BLaER1 (cell line): ENCODE data around the gene UROS.
A peak's percentile ranks its signal among the peaks of the same experiment; 100 is the strongest.

Source experiments
- H3K27ac ChIP-seq: shearing (Covaris generic); formaldehyde crosslinking; 2 replicates; pipeline ENCODE4 v1.8.1; 2022
- H3K27me3 ChIP-seq: shearing (Covaris generic); formaldehyde crosslinking; 2 replicates; pipeline ENCODE4 v1.8.1; 2022
- H3K36me3 ChIP-seq: shearing (Covaris generic); formaldehyde crosslinking; 2 replicates; pipeline ENCODE4 v1.8.1; 2022
- H3K4me1 ChIP-seq: shearing (Covaris generic); formaldehyde crosslinking; 2 replicates; pipeline ENCODE4 v1.8.1; 2022
- H3K4me2 ChIP-seq: shearing (Covaris generic); formaldehyde crosslinking; 2 replicates; pipeline ENCODE4 v1.8.1; 2022
- H3K4me3 ChIP-seq: shearing (Covaris generic); formaldehyde crosslinking; 2 replicates; pipeline ENCODE4 v1.8.1; 2022
- H3K9ac ChIP-seq: shearing (Covaris generic); formaldehyde crosslinking; 2 replicates; pipeline ENCODE4 v1.8.1; 2022
- H3K9me3 ChIP-seq: shearing (Covaris generic); formaldehyde crosslinking; 2 replicates; pipeline ENCODE4 v1.8.1; 2022
- H4K20me1 ChIP-seq: shearing (Covaris generic); formaldehyde crosslinking; 2 replicates; pipeline ENCODE4 v1.8.1; 2022
- Cebpa-rat ChIP-seq: shearing (Covaris generic); IDR thresholded peaks from 2 replicates; pipeline ENCODE4 v1.8.1; 2022

Gene UROS

GRCh38 chr10:125838802-125839575 is 15.9 kb upstream of the UROS start:
- Histone ChIP-seq H3K9ac (no peak overlapping the region), H3K4me3 (no peak overlapping the region), H4K20me1 (peaks cover 14% of the 10 kb centered on the region; the same call in 1 of the 2 replicates), H3K4me2 (no peak overlapping the region), H3K36me3 (peaks cover 96% of the 10 kb centered on the region), H3K27ac (no peak overlapping the region), H3K27me3 (no peaks in the 10 kb centered on the region), H3K4me1 (peaks cover 6% of the 10 kb centered on the region), H3K9me3 (no peaks in the 10 kb centered on the region)
- no peak for TF ChIP-seq Cebpa-rat

GRCh38 chr10:125836746-125837145 is 13.7 kb upstream of the UROS start:
- no peak overlapping the region for H3K4me3 ChIP-seq
- peaks cover 28% of the 10 kb centered on the region; the same call in 1 of the 2 replicates for H4K20me1 ChIP-seq
- no peak overlapping the region for H3K27ac ChIP-seq
- no peaks in the 10 kb centered on the region for H3K4me1 ChIP-seq
- no peaks in the 10 kb centered on the region for H3K9me3 ChIP-seq
- TF ChIP-seq Cebpa-rat = no peak
- no peaks in the 10 kb centered on the region for H3K27me3 ChIP-seq
- H3K9ac ChIP-seq = no peak overlapping the region
- no peak overlapping the region for H3K4me2 ChIP-seq
- peaks cover 99% of the 10 kb centered on the region for H3K36me3 ChIP-seq

- TF ChIP-seq Cebpa-rat = no peak
Measured at GRCh38 chr10:125828311-125828710, 5.3 kb upstream of the UROS start.

GRCh38 chr10:125827133-125827532 is 4.1 kb upstream of the UROS start:
- no peaks in the 10 kb centered on the region for H3K27me3 ChIP-seq
- no peak for TF ChIP-seq Cebpa-rat
- H3K9ac ChIP-seq = no peak overlapping the region
- no peak overlapping the region for H3K4me3 ChIP-seq
- H3K36me3 ChIP-seq = peaks cover 72% of the 10 kb centered on the region
- no peaks in the 10 kb centered on the region for H3K9me3 ChIP-seq
- H3K4me2 ChIP-seq = no peak overlapping the region
- no peak overlapping the region for H3K27ac ChIP-seq
- H3K4me1 ChIP-seq = peaks cover 26% of the 10 kb centered on the region
- H4K20me1 ChIP-seq = peaks cover 69% of the 10 kb centered on the region

More at GRCh38 chr10:125828311-125828710, 5.3 kb upstream of the UROS start:
- H4K20me1 ChIP-seq = peaks cover 80% of the 10 kb centered on the region
- no peak overlapping the region for H3K9ac ChIP-seq
- H3K9me3 ChIP-seq = no peaks in the 10 kb centered on the region
- no peaks in the 10 kb centered on the region for H3K27me3 ChIP-seq
- H3K4me2 ChIP-seq = no peak overlapping the region
- H3K36me3 ChIP-seq = peaks cover 83% of the 10 kb centered on the region
- no peak overlapping the region for H3K27ac ChIP-seq
- H3K4me1 ChIP-seq = peaks cover 21% of the 10 kb centered on the region
- no peak overlapping the region for H3K4me3 ChIP-seq

- Histone ChIP-seq H4K20me1 (peaks cover 54% of the 10 kb centered on the region), H3K4me1 (peaks cover 37% of the 10 kb centered on the region), H3K9ac (peak overlapping the region; percentile 97), H3K4me2 (peak overlapping the region; percentile 86), H3K36me3 (peaks cover 48% of the 10 kb centered on the region), H3K27ac (no peak overlapping the region), H3K4me3 (peak overlapping the region; percentile 95), H3K27me3 (no peaks in the 10 kb centered on the region), H3K9me3 (no peaks in the 10 kb centered on the region)
- TF ChIP-seq Cebpa-rat = no peak
Measured at GRCh38 chr10:125824736-125825135, 1.7 kb upstream of the UROS start.

GRCh38 chr10:125823663-125824251 is 699 bp upstream of the UROS start:
- H3K9ac ChIP-seq = peak overlapping the region; percentile 97
- peak overlapping the region; percentile 86 for H3K4me2 ChIP-seq
- H3K4me1 ChIP-seq = peaks cover 37% of the 10 kb centered on the region
- peaks cover 45% of the 10 kb centered on the region for H4K20me1 ChIP-seq
- peaks cover 38% of the 10 kb centered on the region for H3K36me3 ChIP-seq
- H3K4me3 ChIP-seq = peak overlapping the region; percentile 95
- H3K9me3 ChIP-seq = no peaks in the 10 kb centered on the region
- H3K27ac ChIP-seq = peak overlapping the region; percentile 98
- no peak for TF ChIP-seq Cebpa-rat
- no peaks in the 10 kb centered on the region for H3K27me3 ChIP-seq

GRCh38 chr10:125820701-125821100 is 2.4 kb downstream of the UROS start:
- H3K9me3 ChIP-seq = no peaks in the 10 kb centered on the region
- H3K4me3 ChIP-seq = no peak overlapping the region
- no peak overlapping the region for H3K4me2 ChIP-seq
- no peak overlapping the region for H3K9ac ChIP-seq
- no peaks in the 10 kb centered on the region for H3K27me3 ChIP-seq
- peaks cover 33% of the 10 kb centered on the region for H3K4me1 ChIP-seq
- H3K36me3 ChIP-seq = peaks cover 16% of the 10 kb centered on the region
- H3K27ac ChIP-seq = no peak overlapping the region
- no peak for TF ChIP-seq Cebpa-rat
- peaks cover 27% of the 10 kb centered on the region for H4K20me1 ChIP-seq

- peaks cover 37% of the 10 kb centered on the region for H3K36me3 ChIP-seq
- no peaks in the 10 kb centered on the region for H3K9me3 ChIP-seq
- H3K27me3 ChIP-seq = no peaks in the 10 kb centered on the region
- no peak overlapping the region for H3K4me3 ChIP-seq
- H3K4me1 ChIP-seq = peaks cover 14% of the 10 kb centered on the region
- no peak overlapping the region for H3K4me2 ChIP-seq
- 0 out of 2 replicates have a peak, but pooled peaks cover 6% of the 10 kb centered on the region for H4K20me1 ChIP-seq
- no peak overlapping the region for H3K9ac ChIP-seq
- H3K27ac ChIP-seq = no peak overlapping the region
- TF ChIP-seq Cebpa-rat = no peak
Measured at GRCh38 chr10:125817337-125817946, 5.6 kb downstream of the UROS start.

GRCh38 chr10:125816548-125816947 is 6.5 kb downstream of the UROS start:
- H3K4me3 ChIP-seq = no peak overlapping the region

GRCh38 chr10:125815764-125816163 is 7.3 kb downstream of the UROS start:
- no peaks in the 10 kb centered on the region for H3K9me3 ChIP-seq
- TF ChIP-seq Cebpa-rat = no peak
- H3K27me3 ChIP-seq = no peaks in the 10 kb centered on the region
- H3K36me3 ChIP-seq = peaks cover 40% of the 10 kb centered on the region
- H3K27ac ChIP-seq = no peak overlapping the region
- H4K20me1 ChIP-seq = 0 out of 2 replicates have a peak, but pooled peaks cover 6% of the 10 kb centered on the region
- H3K9ac ChIP-seq = no peak overlapping the region
- H3K4me1 ChIP-seq = peaks cover 9% of the 10 kb centered on the region
- no peak overlapping the region for H3K4me2 ChIP-seq
- no peak overlapping the region for H3K4me3 ChIP-seq

More at GRCh38 chr10:125816548-125816947, 6.5 kb downstream of the UROS start:
- Histone ChIP-seq H3K9ac (no peak overlapping the region), H3K4me2 (no peak overlapping the region), H3K9me3 (no peaks in the 10 kb centered on the region), H3K27ac (no peak overlapping the region), H3K27me3 (no peaks in the 10 kb centered on the region), H3K36me3 (peaks cover 37% of the 10 kb centered on the region), H3K4me1 (peaks cover 6% of the 10 kb centered on the region), H4K20me1 (0 out of 2 replicates have a peak, but pooled peaks cover 6% of the 10 kb centered on the region)
- TF ChIP-seq Cebpa-rat = no peak
